NCI-H69 (cell line): ENCODE results near the gene E2F6.

Source experiments
- DNase-seq: peaks from one replicate; lab custom pipeline; 2025; lab: John Stamatoyannopoulos, UW

Gene E2F6, protein sequence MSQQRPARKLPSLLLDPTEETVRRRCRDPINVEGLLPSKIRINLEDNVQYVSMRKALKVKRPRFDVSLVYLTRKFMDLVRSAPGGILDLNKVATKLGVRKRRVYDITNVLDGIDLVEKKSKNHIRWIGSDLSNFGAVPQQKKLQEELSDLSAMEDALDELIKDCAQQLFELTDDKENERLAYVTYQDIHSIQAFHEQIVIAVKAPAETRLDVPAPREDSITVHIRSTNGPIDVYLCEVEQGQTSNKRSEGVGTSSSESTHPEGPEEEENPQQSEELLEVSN

DNA sequence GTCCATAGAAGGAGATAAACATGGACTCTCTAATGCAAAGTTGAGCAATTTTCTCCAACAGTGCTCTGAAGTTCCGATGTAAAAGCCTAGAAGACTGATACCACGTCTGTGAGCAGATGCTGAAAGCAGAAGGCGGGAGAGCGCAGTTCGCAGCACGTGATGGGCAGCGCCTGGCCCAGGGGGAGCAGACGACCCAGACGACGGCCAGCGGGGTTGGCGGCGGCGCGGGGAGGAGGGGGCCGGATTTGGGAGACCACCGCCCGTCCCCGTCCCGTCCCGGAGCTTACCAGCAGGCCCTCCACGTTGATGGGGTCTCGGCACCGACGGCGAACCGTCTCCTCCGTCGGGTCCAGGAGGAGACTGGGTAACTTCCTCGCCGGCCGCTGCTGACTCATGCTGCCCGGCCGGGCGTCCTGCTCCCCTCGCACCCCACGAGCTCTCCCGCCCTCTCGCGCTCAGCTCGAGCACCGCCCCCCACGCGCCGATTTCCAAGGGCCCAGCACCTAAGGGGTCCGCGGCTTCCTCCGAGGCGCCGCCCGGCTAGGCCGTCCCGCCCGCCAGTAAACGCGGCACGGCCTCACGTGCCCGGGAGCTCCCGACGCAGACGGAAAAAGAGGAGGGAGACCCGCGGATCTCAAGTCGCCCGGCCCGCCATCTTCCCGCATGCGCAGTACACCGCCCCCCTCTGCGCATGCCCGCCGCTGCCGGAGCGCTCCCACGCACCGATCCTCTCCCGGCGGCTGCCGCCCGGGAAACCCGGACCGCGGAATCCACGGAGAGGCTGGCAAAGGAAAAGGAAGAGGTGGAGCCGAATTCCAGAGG, at the start of gene E2F6:
Gene E2F6, minus strand, starts transcription at position 677 of the 822 bp plus-strand sequence. Its CDS starts 282 bp downstream, at position 395.
- peak; percentile 94 for DNase-seq

DNA sequence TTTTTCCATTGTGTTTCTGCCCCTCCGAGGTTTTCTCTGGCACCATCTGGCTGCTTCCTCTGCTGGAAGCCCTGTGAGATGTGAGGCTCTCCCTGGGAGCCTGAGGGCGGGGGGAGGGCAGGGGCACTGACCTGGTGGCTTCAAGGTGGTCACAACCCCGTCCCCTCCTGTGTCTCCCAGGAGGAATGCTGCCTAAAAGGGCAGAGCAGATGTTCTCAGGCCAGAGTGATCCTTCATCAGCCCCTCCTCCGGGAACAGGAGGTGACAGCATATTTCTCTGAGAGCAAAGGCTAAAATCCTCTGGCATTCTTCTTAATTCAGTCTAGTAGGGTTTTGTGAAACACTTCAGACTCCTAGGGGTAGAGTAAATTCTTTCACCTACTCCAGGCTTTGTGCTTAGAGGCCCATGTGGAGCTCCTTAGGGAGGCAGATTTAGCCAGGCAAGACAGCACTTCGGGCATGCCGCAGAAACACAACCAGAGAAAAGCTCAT, 49.6 kb upstream of the E2F6 start:
- peak; percentile 7 for DNase-seq

DNA sequence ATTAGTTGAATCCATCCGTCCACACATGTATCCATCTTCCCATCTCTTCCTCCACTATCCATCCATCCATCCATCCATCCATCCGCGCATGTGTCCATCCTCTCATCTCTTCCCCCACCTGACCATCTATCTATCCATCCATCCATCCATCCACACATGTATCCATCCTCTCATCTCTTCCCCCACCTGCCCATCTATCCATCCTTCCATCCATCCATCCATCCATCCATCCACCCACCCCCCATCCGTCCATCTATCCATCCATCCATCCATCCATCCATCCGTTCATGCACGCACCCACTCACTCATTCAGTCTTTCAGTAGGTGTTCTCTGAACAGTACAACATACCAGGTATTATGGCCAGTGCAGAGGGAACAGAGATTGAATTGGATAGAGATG, 48.9 kb upstream of the E2F6 start:
- DNase-seq, result no peak

DNA sequence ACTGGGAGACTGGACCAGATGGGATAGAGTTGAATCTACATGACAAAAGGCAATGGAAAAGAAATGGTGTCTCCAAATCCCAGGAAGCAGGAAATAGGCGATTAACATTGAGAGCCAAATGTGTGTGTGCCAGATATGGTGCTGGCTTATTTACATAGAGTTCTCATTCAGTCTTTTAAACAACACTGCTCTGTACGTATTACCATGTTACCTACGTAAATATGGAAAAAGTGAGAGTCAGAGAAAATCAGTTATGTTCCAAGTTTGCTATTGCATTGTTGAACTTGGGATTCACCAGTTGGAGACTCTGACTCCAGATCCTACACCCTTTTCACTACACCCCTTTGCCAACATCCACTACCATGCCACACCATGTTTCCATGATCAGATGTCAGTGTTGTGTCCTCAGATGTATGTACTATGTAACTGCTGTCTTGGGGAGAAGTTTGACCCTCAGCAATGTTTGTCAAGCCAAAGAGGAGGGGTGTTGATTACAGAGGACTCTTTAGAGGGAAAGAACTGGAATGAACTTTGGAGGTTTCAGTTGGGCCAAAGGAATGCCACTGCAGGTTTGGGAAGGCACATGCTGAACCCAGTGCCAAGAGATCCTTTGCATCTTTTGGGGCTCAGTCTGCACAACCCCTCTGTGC, 48.2 kb upstream of the E2F6 start:
- peak; percentile 18 for DNase-seq

DNA sequence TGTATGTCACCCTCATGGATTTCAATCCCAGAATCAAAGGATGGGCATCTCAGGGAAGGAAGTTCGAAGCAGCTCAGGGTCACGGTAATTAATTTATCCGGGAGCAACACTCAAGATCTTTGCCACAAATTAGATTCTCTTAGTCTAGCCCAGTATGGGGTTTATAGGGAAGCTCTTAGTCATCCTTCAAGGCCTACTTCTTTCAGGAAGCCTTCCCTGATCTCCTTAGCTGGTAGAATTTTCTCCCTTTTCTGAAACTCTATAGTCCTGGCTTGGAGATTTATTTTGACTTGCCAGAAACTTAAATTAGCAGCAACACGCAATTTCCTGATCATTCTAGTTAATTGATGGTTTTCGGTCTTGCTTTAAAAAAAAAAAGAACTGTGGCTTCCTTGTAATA, 47.4 kb upstream of the E2F6 start:
- no peak for DNase-seq

DNA sequence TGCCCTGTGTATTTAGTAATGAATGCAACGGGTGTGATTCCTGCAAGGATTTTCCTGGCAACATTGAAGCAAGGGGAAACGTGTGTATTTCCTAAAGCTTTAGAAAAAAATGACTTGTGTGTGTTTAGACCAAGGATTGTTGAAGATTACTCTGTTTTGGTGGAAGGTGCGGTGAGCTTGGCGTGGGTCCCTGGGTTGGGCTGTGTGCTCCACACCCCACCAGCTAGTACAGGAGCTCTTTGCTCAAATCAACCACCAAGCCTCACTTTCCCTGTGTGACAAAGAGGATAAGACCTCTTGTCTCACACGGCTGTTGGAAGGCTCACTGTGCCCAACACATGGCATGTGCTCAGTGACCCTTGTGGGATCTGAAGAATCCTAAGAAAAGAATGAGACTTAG, 46.5 kb upstream of the E2F6 start:
- no peak for DNase-seq

DNA sequence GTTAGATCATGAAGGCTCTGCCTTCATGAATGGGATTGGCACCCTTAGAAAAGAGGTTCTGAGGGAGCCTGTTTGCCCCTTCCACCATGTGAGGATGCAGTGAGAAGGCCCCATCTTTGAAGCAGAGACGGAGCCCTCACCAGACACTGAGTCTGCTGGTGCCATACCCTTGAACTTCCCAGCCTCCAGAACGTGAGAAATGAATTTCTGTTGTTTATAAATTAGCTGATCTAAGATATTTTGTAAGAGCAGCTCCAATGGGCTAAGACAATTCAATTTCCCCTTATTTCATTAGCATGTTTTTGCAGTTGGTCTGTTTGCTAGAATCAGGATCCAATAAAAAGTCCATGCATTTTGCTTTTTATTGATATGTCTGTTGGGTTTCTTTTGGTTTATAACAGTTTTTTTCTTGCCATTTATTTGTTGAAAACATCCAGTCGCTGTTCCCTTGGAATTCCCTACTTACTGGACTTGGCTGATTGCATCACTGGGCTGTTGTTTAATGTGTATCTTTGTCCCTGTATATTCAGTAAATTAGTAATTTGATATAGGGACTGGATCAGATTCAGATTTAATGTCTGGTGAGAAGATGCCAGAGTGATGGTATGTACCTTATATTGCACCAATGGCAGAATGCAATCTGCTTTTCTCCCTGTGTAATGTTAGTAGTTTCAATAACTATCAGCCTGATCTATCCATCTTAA, 43.8 kb upstream of the E2F6 start:
- no peak for DNase-seq

DNA sequence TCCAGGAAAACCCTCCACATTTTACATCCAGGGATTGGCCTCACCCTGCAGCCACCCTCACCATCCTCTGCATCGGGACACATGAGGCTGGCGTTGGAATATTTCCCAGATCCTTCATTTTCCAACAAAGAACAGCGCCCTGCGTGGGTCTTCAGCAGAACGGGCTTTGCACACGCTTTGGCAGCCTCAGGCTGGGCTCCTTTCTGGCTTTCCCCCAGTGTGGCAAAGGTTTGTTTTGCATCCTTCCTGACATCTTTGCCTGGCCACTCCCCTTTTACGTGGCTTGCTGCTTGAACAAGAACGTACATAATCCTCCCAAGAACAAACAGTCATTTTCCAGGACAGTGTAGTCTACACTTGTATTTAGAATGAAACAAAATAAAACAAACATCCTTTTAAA, 42.3 kb upstream of the E2F6 start:
- DNase-seq, result peak; percentile 31

DNA sequence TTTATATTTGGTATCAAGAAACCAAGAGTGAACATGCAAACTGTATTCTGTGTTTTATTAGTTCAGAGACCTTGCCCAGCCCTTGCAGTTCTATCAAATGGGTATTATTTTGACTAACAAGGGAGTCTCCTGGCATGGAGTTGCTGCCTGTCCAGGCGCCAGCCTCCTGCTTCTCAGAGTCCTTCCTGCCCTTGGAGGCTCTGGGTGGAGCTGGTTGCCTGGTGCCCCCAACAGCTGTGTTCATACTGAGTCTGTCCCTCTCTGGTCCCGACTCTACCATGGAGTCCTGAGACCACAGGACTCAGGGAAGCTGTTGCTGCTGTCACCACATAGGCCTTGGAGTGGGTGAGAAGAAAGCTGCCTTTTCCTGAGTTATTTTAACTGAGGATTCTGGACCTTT, 41.6 kb upstream of the E2F6 start:
- DNase-seq, result peak; percentile 7

DNA sequence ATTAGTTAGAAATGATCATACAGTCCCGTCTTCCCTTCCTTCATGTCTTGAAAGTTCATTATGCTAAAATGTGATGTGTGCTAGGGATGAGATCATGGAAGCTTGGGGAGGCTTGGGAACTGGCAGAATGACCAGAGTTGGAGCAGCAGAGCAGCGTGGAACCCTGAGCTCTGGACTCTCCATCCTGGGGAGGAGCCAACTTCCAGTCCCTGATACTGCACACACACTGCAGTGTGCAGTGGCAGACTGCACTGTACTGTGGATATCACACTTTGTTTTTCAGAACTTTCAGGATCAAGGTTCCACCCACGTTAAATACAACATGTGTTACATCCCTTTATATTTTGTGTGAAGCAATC, 40.6 kb upstream of the E2F6 start:
- peak; percentile 4 for DNase-seq

DNA sequence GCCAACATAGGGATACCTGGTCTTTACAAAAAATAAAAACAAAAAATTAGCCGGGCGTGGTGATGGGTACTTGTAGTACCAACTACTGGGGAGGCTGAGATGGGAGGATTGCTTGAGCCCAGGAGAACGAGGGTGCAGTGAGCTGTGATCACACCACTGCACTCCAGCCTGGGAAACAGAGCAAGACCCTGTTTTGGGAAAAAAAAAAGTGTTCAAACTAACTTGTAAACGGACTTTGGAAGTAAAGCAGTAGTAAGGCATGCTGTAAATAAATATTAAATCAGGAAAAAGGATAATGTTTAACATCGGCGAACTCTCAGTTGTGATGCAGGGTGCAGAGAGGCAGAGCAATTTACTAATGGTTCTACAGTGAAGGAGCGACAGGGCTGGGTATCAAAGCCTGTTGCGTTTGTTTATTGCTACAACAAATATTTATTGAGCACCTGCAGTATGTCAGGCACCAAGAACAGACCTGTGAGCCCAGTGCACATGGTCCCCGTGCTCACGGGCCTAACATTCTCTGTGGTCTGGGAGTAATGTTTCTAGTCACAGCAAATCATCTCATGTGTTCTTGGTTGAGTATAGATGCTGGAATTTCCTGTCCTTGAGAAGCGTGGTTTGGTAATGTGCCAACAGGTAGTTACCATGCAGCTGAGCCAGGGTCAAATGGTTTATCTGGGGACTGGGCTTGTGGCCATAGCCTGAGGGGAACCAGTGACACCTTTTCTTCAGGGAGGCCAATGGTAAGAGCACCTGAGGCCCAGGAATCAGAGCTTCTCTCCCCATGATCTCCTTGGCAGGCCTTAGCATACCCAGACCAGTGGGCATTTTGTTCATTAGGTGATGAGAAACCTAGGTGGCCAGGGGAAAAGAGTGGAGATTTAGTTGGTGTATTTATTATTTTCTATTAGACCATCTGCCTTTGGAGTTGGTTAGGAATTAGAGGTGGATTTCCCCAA, 40.0 kb upstream of the E2F6 start:
- DNase-seq, result peak; percentile 50

DNA sequence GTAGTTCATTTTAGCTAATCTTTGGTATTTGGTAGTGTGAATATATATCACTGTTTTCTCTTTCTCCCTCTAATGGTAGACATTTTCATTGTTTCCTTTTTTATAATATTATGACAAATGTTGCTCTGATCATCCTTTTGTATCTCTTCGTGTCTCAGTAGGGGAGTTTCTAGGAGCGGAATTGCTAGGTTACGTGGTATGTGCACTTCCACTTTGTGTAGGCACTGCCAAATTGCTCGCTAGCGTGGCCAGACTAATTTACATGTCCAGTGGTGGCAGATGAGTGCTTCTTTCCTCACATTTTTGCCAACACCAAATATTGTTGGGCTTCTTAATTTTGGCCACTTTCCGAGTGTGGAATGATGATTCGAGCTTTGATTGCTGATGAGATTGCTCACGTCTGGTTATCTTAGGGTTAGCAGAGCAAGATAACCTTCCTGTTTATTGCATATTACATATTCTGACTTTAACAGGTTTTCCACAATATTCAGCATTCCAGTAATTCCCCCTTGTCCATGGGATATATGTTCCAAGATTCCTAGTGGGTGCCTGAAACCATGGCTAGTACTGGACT, 37.5 kb upstream of the E2F6 start:
- DNase-seq, result peak; percentile 4

DNA sequence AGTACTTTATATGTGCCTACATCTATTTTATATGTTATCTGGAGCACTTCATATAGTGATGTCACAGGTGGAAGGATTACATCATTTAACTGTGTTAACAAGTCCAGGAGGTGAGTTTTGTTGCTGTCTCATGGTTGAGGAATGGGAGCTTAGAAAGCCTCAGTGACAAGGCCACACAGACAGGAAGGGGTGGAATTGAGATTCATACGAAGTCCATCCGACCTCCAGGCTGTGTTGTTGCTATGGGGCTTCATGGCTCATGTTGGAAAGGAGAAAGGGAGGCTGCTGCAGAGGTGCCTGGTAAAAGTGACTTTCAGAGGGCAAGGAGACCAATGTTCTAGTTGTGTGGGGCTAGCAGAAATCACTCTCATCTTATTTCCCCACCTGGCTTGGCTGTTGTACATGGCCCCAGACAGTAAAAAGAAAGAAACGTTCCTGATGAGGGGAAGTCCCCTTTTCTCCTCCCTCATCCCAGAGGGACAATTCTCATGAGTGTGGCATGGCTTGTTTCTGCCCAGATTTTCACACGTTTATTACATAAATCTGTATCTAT, 36.9 kb upstream of the E2F6 start:
- DNase-seq, result no peak

DNA sequence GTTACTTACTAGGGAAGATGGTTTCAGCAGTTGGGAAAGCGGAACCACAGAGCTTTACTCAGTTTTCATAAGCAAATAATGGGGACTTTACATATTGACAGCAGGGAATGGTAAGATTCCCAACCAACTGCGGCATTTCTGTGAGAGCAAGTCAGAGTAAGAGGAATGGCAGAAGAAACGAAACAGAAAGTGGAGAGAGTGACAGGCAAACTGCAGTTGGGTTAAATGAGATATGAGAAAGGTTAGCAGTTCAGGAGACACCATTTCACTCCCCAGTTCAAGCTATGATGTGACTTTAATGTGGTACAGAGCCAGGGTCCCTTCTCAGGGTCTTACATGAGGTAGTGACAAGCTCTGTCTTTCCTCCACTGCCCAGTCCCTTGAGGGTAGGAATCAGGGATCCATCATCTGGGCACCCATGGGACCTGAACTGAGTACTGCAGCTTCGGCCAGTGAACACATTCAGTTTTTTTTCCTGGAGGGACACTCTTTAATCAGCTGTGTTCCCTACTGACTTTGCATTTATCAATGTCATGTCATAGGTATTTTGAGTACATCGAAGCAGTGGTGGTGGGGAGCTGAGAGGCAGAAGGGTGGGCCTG, 34.8 kb upstream of the E2F6 start:
- DNase-seq, result no peak

DNA sequence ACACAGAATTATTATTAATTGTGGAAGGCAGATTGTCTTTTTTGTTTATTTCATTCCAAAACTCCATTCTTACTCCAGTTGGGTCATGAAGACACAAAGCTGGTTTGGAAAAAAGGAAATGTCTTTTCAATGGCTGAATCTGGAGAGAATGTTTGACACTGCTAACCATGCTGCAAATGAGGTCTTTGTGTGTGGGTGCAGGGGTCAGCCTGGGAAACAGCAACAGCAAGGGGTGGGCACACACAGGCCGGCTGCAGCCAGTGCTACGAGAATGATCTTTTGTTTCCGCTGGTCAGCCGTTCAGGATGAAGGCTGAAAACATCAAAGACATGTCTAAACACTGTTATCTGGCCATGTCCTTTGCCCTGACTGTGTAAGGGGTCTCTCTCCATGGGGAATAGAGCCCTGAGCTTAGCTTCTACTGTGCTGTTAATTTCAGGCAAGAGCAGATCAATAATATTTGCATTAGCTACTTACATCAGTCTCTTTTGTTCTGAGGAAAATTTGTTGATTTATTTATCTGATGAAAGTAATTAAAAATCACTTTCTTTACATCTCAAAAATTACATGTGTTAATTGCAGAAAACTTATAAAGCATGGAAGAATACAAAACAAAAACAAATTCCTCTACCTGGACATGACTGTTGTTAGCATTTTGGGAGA, 33.3 kb upstream of the E2F6 start:
- peak; percentile 25 for DNase-seq

DNA sequence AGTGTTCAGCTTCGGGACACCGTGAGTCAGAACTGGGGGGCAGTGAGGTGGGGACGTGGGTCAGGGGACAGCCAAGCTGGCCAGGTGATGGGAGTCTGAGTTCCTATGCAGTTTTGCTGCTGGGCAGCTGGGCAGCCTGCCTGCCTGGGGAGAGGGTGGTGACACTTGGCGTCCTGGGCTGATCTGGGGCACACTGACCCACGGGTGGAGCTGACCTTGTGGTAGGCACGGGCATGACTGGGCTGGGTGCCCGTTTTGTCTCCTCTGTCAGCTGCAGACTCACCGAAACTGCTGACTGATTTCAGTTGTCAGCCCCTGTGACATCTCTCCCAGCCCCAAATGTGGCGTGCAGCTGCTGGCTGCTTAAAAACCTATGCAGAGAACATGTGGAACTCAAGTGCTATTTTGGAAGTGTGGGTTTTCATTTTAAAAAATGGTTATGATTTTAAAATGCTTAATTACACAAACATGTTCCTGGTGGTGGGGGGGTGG, 32.6 kb upstream of the E2F6 start:
- DNase-seq, result peak; percentile 57

DNA sequence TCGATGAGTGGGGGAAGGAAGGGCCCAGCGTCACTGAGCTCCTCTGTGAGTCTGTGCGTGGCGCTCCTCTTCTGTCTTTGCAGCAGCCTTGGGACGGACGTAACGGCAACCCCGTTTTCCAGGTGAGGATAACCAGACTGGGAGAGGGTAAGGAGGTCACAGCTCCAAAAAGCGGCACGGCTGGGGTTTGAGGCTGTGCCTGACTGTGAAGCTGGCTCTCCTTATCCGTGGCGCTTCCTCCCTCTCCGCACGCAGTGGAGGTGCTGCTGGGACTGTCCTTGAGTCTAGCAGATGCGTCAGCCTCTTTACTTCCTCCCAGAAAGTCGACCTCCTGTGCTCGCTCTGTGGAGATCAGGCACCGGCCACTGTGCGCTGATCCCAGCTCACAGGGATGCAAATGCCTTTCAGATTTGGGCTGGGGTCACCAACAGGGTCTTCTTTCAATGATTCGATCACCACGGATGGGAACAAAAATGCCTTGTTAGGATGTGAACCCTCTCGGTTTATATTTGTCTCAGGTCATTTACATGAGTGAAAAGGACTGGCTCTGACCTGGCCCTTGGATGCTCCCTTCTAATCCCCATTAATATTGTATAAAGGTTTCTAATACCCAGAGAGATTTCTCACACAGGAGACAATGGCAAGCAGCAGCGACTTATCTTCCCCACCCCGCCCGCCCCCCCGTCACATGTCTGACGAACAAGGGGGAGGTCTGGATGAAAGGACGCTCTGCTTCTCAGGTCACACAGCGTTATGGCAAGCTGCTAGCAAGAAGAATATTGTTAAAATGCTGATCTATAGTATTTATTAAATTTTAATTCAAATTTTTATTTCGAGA, 30.1 kb upstream of the E2F6 start:
- peak; percentile 57 for DNase-seq

DNA sequence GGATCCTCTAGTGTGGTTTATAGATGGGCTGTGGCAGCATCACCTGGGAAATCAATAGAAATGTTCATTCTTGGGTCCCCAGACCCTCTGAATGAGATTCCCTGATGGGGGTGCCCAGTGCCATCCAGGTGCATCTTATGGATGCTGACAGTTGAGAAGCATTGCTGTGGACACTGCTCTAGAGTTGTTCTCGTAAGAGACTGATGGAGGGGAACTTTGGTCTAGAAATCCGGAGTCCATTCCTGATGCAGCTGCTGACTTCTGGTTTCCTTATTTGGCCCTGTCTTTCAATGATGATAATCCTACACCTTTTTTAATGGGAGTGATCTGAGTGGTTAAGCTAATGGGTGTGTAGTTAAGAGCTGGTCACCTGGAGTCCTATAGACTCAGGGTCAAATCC, 28.3 kb upstream of the E2F6 start:
- DNase-seq, result no peak
